GM19372 (cell line): Measurements from ENCODE around the gene GUCY2D.
A peak's percentile ranks its signal among the peaks of the same experiment; 100 is the strongest.

Experiments
- ATAC-seq: cut with Tn5 transposase; IDR thresholded peaks from one replicate; pipeline ENCODE4 v1.9.1; 2021; ENCODE audit warnings: mild to moderate bottlenecking, low read depth, moderate library complexity; ENCODE audit not compliant: unreplicated experiment

GUCY2D gene

GRCh38 chr17:7989781-7990655, 12.4 kb upstream of the GUCY2D start:
- peak; percentile 57 for ATAC-seq

- ATAC-seq = no peak
These were observed 9.9 kb upstream of the GUCY2D start for GRCh38 chr17:7992516-7992915.

GRCh38 chr17:7992924-7993323, 9.5 kb upstream of the GUCY2D start:
- no peak for ATAC-seq

- ATAC-seq = no peak
These were observed 8.3 kb upstream of the GUCY2D start for GRCh38 chr17:7993972-7994589.

GRCh38 chr17:7995724-7996123, 6.7 kb upstream of the GUCY2D start:
- ATAC-seq = no peak

- no peak for ATAC-seq
These were observed 5.2 kb upstream of the GUCY2D start for GRCh38 chr17:7997186-7997585.

GRCh38 chr17:8002721-8003593, 542 bp downstream of the GUCY2D start:
- no peak for ATAC-seq

GRCh38 chr17:8003594-8004181, 1.3 kb downstream of the GUCY2D start:
- ATAC-seq = no peak

- ATAC-seq = no peak
These were observed 2.5 kb downstream of the GUCY2D start for GRCh38 chr17:8004899-8005298.

- no peak for ATAC-seq
These were observed 2.9 kb downstream of the GUCY2D start for GRCh38 chr17:8005357-8005756.

GRCh38 chr17:8005967-8006730, 3.7 kb downstream of the GUCY2D start:
- ATAC-seq = no peak

- no peak for ATAC-seq
These were observed 4.6 kb downstream of the GUCY2D start for GRCh38 chr17:8006836-8007680.

- ATAC-seq = no peak
These were observed 5.4 kb downstream of the GUCY2D start for GRCh38 chr17:8007836-8008235.

- ATAC-seq = no peak
These were observed 9.7 kb downstream of the GUCY2D start for GRCh38 chr17:8012045-8012580.

GRCh38 chr17:8012996-8013640, 10.7 kb downstream of the GUCY2D start:
- no peak for ATAC-seq

- no peak for ATAC-seq
These were observed 11.5 kb downstream of the GUCY2D start for GRCh38 chr17:8013731-8014557.

GRCh38 chr17:8014558-8014850, 12.1 kb downstream of the GUCY2D start:
- ATAC-seq = no peak
